Activated CD4-positive, alpha-beta T cell treated with anti-CD3 and anti-CD28 coated beads, Interleukin-2, amount 50 U/mL, for 24 hours (primary cell): Measurements from ENCODE around the gene CLDN7.
"Not testable (repeated sequence)": the region's sequence is repeated elsewhere in the genome, so short reads cannot be mapped to it uniquely, and the experiment has no call there.

ENCODE experiments used
- DNase-seq, 2 donors: peaks; one replicate each; pipeline ENCODE4 v3.0.0-alpha.2; 2020; ENCODE audit warnings: low read depth in 1 of 2, low spot score in 1 of 2

Gene CLDN7

GRCh38 chr17:7256766-7257456 is 5.4 kb downstream of the CLDN7 start:
- no peak for DNase-seq

GRCh38 chr17:7254511-7254910 is 7.8 kb downstream of the CLDN7 start:
- DNase-seq = no peak

- DNase-seq = no peak
These were observed 9.2 kb downstream of the CLDN7 start for GRCh38 chr17:7253082-7253481.

GRCh38 chr17:7252176-7253043 is 9.9 kb downstream of the CLDN7 start, which contains the start of gene ELP5:
ELP5 (plus strand) TSS chr17:7252215; CDS start chr17:7252551, 336 bp downstream.
- peak; percentile 79 to 80 for DNase-seq

GRCh38 chr17:7251661-7252175 is 10.6 kb downstream of the CLDN7 start, which contains the start of gene CTDNEP1:
CTDNEP1 (minus strand) TSS chr17:7251734; CDS start chr17:7251296, 438 bp downstream.
- DNase-seq = peak; percentile 98 to 100

GRCh38 chr17:7250695-7251627 is 11.3 kb downstream of the CLDN7 start:
- DNase-seq = no peak

GRCh38 chr17:7249830-7250229 is 12.4 kb downstream of the CLDN7 start:
- no peak for DNase-seq

- DNase-seq = no peak
These were observed 13.1 kb downstream of the CLDN7 start for GRCh38 chr17:7249214-7249613.

- no peak for DNase-seq
These were observed 13.5 kb downstream of the CLDN7 start for GRCh38 chr17:7248796-7249195.

- DNase-seq = no peak
These were observed 15.5 kb downstream of the CLDN7 start for GRCh38 chr17:7246779-7247178.

- DNase-seq = not testable (repeated sequence)
These were observed 18.4 kb downstream of the CLDN7 start for GRCh38 chr17:7243838-7244237.

GRCh38 chr17:7243453-7243729 is 18.9 kb downstream of the CLDN7 start:
- DNase-seq = no peak

- DNase-seq = peak; percentile 83 to 90
These were observed 19.4 kb downstream of the CLDN7 start for GRCh38 chr17:7242717-7243452.

GRCh38 chr17:7241783-7242716 is 20.2 kb downstream of the CLDN7 start, which contains the start of gene GABARAP:
GABARAP (minus strand) TSS chr17:7242449; CDS start chr17:7242330, 119 bp downstream.
- peak; percentile 90 to 94 for DNase-seq

- DNase-seq = no peak
These were observed 21.1 kb downstream of the CLDN7 start for GRCh38 chr17:7241090-7241733.

- DNase-seq = no peak
These were observed 21.9 kb downstream of the CLDN7 start for GRCh38 chr17:7240375-7240774.

GRCh38 chr17:7239091-7240027 is 22.9 kb downstream of the CLDN7 start, which contains the start of gene PHF23:
PHF23 (minus strand) TSS chr17:7239457; CDS start chr17:7239279, 178 bp downstream.
- peak; percentile 94 to 98 for DNase-seq
